B cell (primary cell): ENCODE measurements around the gene RNF212B.

ENCODE experiments used
- EZH2 ChIP-seq: IDR thresholded peaks from 2 replicates; pipeline ENCODE4 v1.6.1; 2012; ENCODE audit warnings: borderline replicate concordance, low read depth, mild to moderate bottlenecking, moderate library complexity, low read length; ENCODE audit not compliant: insufficient read depth, poor library complexity, severe bottlenecking
- TF ChIP-seq, protein P1 (sequence below): fragments of 200-600 bp; IDR thresholded peaks from one replicate; pipeline ENCODE4 v1.8.0; 2022; ENCODE audit warnings: antibody characterized with exemption, mild to moderate bottlenecking

DNA sequence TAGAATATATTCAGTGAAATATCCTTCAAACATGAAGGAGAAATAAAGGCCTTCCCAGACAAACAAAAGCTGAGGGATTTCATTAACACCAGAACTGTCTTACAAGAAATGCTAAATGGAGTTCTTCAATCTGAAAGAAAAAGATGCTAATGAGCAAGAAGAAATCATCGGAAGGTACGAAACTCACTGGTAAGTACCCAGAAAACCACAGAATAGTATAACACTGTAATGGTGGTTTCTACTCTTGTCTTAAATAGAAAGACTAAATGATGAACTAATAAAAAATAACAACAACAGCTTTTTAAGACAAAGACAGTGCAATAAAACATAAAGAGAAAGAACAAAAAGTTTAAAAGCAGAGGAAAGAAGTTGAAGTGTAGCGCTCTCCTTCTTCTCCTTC, 18.7 kb upstream of the RNF212B start:
- TF ChIP-seq, protein P1, sequence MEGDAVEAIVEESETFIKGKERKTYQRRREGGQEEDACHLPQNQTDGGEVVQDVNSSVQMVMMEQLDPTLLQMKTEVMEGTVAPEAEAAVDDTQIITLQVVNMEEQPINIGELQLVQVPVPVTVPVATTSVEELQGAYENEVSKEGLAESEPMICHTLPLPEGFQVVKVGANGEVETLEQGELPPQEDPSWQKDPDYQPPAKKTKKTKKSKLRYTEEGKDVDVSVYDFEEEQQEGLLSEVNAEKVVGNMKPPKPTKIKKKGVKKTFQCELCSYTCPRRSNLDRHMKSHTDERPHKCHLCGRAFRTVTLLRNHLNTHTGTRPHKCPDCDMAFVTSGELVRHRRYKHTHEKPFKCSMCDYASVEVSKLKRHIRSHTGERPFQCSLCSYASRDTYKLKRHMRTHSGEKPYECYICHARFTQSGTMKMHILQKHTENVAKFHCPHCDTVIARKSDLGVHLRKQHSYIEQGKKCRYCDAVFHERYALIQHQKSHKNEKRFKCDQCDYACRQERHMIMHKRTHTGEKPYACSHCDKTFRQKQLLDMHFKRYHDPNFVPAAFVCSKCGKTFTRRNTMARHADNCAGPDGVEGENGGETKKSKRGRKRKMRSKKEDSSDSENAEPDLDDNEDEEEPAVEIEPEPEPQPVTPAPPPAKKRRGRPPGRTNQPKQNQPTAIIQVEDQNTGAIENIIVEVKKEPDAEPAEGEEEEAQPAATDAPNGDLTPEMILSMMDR, result no peak
- TF ChIP-seq EZH2, result no peak
